H9 (cell line): ENCODE measurements around the gene FAM13A. TPM values are rescaled to one million over a fixed set of nuclear protein-coding genes. Genes with fewer than 3 reads are reported as not detected.

Experiments used
- DNase-seq: peaks from one replicate; pipeline ENCODE4 v3.0.0-alpha.2; 2017
- H2AFZ ChIP-seq: one replicate; pipeline ENCODE4 v1.6.1; 2013; ENCODE audit warnings: mild to moderate bottlenecking, low read length, control low read depth, moderate library complexity
- H2AK5ac ChIP-seq: 2 replicates; pipeline ENCODE4 v1.6.1; 2013; ENCODE audit warnings: low read length, control low read depth, mixed read lengths; ENCODE audit not compliant: insufficient read length
- H2BK120ac ChIP-seq: one replicate; pipeline ENCODE4 v1.6.1; 2013; ENCODE audit warnings: low read depth, mild to moderate bottlenecking, low read length, control low read depth, inconsistent platforms; ENCODE audit not compliant: poor library complexity, severe bottlenecking
- H2BK12ac ChIP-seq: 2 replicates; pipeline ENCODE4 v1.6.1; 2013; ENCODE audit warnings: low read length, control low read depth, mixed read lengths, low read depth; ENCODE audit not compliant: insufficient read length
- H2BK15ac ChIP-seq: 2 replicates; pipeline ENCODE4 v1.6.1; 2013; ENCODE audit warnings: low read depth, low read length, control low read depth
- H2BK20ac ChIP-seq: one replicate; pipeline ENCODE4 v1.6.1; 2013; ENCODE audit warnings: low read depth, mild to moderate bottlenecking, low read length, control low read depth, inconsistent platforms; ENCODE audit not compliant: poor library complexity, severe bottlenecking
- H2BK5ac ChIP-seq: 2 replicates; pipeline ENCODE4 v1.6.1; 2013; ENCODE audit warnings: low read length, control low read depth, mixed read lengths; ENCODE audit not compliant: insufficient read length
- H3K14ac ChIP-seq: 2 replicates; pipeline ENCODE4 v1.6.1; 2013; ENCODE audit warnings: low read length, control low read depth; ENCODE audit not compliant: insufficient read depth
- H3K18ac ChIP-seq: 2 replicates; pipeline ENCODE4 v1.6.1; 2013; ENCODE audit warnings: low read depth, mild to moderate bottlenecking, mixed read lengths, low read length, control low read depth; ENCODE audit not compliant: insufficient read length
- H3K23ac ChIP-seq: 2 replicates; pipeline ENCODE4 v1.6.1; 2013; ENCODE audit warnings: low read length, control low read depth, mixed read lengths, low read depth; ENCODE audit not compliant: insufficient read length
- H3K23me2 ChIP-seq: 2 replicates; pipeline ENCODE4 v1.6.1; 2013; ENCODE audit warnings: low read depth, mild to moderate bottlenecking, mixed read lengths, low read length, control low read depth; ENCODE audit not compliant: insufficient read length, poor library complexity, severe bottlenecking
- H3K27ac ChIP-seq: 2 replicates; pipeline ENCODE4 v1.5.1; 2013; ENCODE audit warnings: low read length, control low read depth, mixed read lengths, low read depth; ENCODE audit not compliant: insufficient read length
- H3K27me3 ChIP-seq: 2 replicates; pipeline ENCODE4 v1.6.1; 2013; ENCODE audit warnings: low read length, control low read depth, inconsistent platforms; ENCODE audit not compliant: insufficient read depth
- H3K4ac ChIP-seq: 2 replicates; pipeline ENCODE4 v1.6.1; 2013; ENCODE audit warnings: low read depth, mild to moderate bottlenecking, control low read depth, inconsistent platforms, low read length, moderate library complexity
- H3K4me1 ChIP-seq: 2 replicates; pipeline ENCODE4 v1.6.1; 2013; ENCODE audit warnings: low read length, control low read depth, inconsistent platforms; ENCODE audit not compliant: insufficient read depth
- H3K4me2 ChIP-seq: 2 replicates; pipeline ENCODE4 v1.6.1; 2013; ENCODE audit warnings: low read length, control low read depth, mixed read lengths; ENCODE audit not compliant: insufficient read length, insufficient read depth
- H3K56ac ChIP-seq: 2 replicates; pipeline ENCODE4 v1.6.1; 2013; ENCODE audit warnings: low read depth, mild to moderate bottlenecking, mixed read lengths, low read length, control low read depth; ENCODE audit not compliant: insufficient read length
- H3K79me1 ChIP-seq: 2 replicates; pipeline ENCODE4 v1.6.1; 2013; ENCODE audit warnings: low read depth, mild to moderate bottlenecking, moderate library complexity, low read length, control low read depth, inconsistent platforms; ENCODE audit not compliant: insufficient read depth, poor library complexity, severe bottlenecking
- H3K79me2 ChIP-seq: 2 replicates; pipeline ENCODE4 v1.6.1; 2013; ENCODE audit warnings: low read length, control low read depth, inconsistent platforms; ENCODE audit not compliant: insufficient read depth
- H3K9ac ChIP-seq: 2 replicates; pipeline ENCODE4 v1.6.1; 2013; ENCODE audit warnings: low read length, control low read depth, mixed read lengths; ENCODE audit not compliant: insufficient read length; ENCODE audit errors: extremely low read depth
- H3K9me3 ChIP-seq: one replicate; pipeline ENCODE4 v1.6.1; 2013; ENCODE audit warnings: low read depth, low read length, inconsistent platforms; ENCODE audit not compliant: control insufficient read depth
- H3T11ph ChIP-seq: one replicate; pipeline ENCODE4 v1.6.1; 2013; ENCODE audit warnings: mild to moderate bottlenecking, low read length, control low read depth, inconsistent platforms
- H4K20me1 ChIP-seq: one replicate; pipeline ENCODE4 v1.6.1; 2013; ENCODE audit not compliant: control insufficient read depth, insufficient read length, insufficient read depth
- H4K5ac ChIP-seq: 2 replicates; pipeline ENCODE4 v1.6.1; 2013; ENCODE audit warnings: low read depth, mild to moderate bottlenecking, mixed read lengths, low read length, control low read depth; ENCODE audit not compliant: insufficient read length
- H4K8ac ChIP-seq: replicated peaks from 2 replicates; pipeline ENCODE4 v1.6.1; 2013; ENCODE audit warnings: low read length, control low read depth, mixed read lengths, low read depth; ENCODE audit not compliant: insufficient read length
- H4K91ac ChIP-seq: 2 replicates; pipeline ENCODE4 v1.6.1; 2013; ENCODE audit warnings: low read depth, mild to moderate bottlenecking, moderate library complexity, mixed read lengths, low read length, control low read depth; ENCODE audit not compliant: insufficient read length
- H3K27ac Mint-ChIP-seq, 3 experiments: 2 replicates in 2 of 3; 3 replicates in 1 of 3; pipeline ENCODE4 v1.8.0; 2020 to 2021; ENCODE audit warnings: mixed read lengths in 3 of 3, mild to moderate bottlenecking in 1 of 3, moderate library complexity in 1 of 3
- H3K27me3 Mint-ChIP-seq: 2 replicates; pipeline ENCODE4 v1.8.0; 2021; ENCODE audit warnings: low read depth, mild to moderate bottlenecking, moderate library complexity, mixed read lengths
- H3K36me3 Mint-ChIP-seq, 3 experiments: 2 replicates in 2 of 3; 3 replicates in 1 of 3; pipeline ENCODE4 v1.8.0; 2020 to 2021; ENCODE audit warnings: low read depth in 3 of 3, mixed read lengths in 3 of 3; ENCODE audit not compliant: insufficient read depth in 1 of 3
- H3K4me1 Mint-ChIP-seq, 2 experiments: 2 replicates each; pipeline ENCODE4 v1.8.0; 2020; ENCODE audit warnings: mixed read lengths in 2 of 2
- H3K4me3 Mint-ChIP-seq, 2 experiments: 2 replicates in 1 of 2; 3 replicates in 1 of 2; pipeline ENCODE4 v1.8.0; 2020 to 2021; ENCODE audit warnings: mild to moderate bottlenecking in 2 of 2, mixed read lengths in 2 of 2, moderate library complexity in 1 of 2
- H3K9me3 Mint-ChIP-seq, 2 experiments: 2 replicates in 1 of 2; 3 replicates in 1 of 2; pipeline ENCODE4 v1.8.0; 2020; ENCODE audit warnings: mild to moderate bottlenecking in 2 of 2, mixed read lengths in 2 of 2, moderate library complexity in 1 of 2
- CTCF ChIP-seq: fragments of 200-600 bp; sonication (generic); conservative IDR thresholded peaks from 3 replicates; pipeline ENCODE4 v1.8.0; 2021; ENCODE audit warnings: antibody characterized with exemption, mild to moderate bottlenecking
- WGBS: extraction: QIAGEN DNeasy Blood & Tissue Kit; methylation state at CpG from one replicate; pipeline ENCODE4 v1.1.7; 2013; ENCODE audit warnings: missing lambda C conversion rate, low lambda C conversion rate, mixed read lengths; ENCODE audit not compliant: insufficient read length; ENCODE audit errors: extremely low coverage; 5-methylcytosine and 5-hydroxymethylcytosine counted together
- total RNA-seq: library from RNA; stranded (reverse); gene quantifications from 2 replicates; pipeline ENCODE4 v1.2.1, GENCODE V29; 2021

The FAM13A gene
- total RNA-seq, 1 experiment from 2014 or later = 12.7 TPM

DNA sequence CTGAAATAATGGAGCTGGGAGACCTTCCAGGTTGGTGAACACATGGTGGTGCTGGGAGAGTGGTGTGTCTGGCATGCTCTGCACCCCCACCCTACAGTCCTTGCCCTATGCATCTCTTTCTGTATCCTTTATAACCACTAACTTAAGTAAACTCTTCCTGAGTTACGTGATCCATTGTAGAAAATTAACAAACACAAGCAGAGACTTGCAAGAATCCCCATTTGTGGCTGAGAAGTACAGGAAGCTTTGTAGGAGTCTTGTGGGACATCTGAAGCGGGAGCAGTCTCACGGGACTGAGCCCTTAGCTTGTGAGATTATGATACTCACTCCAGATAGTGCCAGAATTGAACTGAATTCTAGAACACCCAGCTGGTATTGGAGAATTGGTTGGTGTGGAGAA lies 14.3 kb upstream of the FAM13A start:
- Histone ChIP-seq H3K4me1 (no peaks in the 10 kb centered on the region), H3K56ac (no peak overlapping the region), H3K27me3 (no peaks in the 10 kb centered on the region), H4K8ac (no peak overlapping the region), H3K4me2 (no peak overlapping the region), H4K5ac (no peak overlapping the region), H3K27ac (no peak overlapping the region), H3K4ac (no peak overlapping the region), H2AFZ (no peak overlapping the region), H3K18ac (no peak overlapping the region), H4K91ac (no peak overlapping the region), H2AK5ac (no peak overlapping the region), H3K9ac (no peak overlapping the region), H2BK120ac (no peak overlapping the region), H3K9me3 (no peaks in the 10 kb centered on the region), H3K23ac (no peak overlapping the region), H3K79me1 (no peaks in the 10 kb centered on the region), H2BK15ac (no peak overlapping the region), H2BK5ac (no peak overlapping the region), H2BK20ac (no peak overlapping the region), H3K79me2 (no peaks in the 10 kb centered on the region), H3T11ph (no peak overlapping the region), H3K14ac (no peak overlapping the region), H3K23me2 (no peaks in the 10 kb centered on the region), H2BK12ac (no peak overlapping the region), H4K20me1 (no peaks in the 10 kb centered on the region)
- no peak overlapping the region for H3K4me3 Mint-ChIP-seq
- H3K27me3 Mint-ChIP-seq = peaks cover 2% of the 10 kb centered on the region; the same call in 1 of the 2 replicates
- no CpG with 5 or more reads among the region's 3 CpGs for WGBS
- no peaks in the 10 kb centered on the region for H3K4me1 Mint-ChIP-seq
- peaks cover 0 to 5% (median 2%) of the 10 kb centered on the region in 3 experiments; a peak in 4 of 7 replicates for H3K36me3 Mint-ChIP-seq
- no peak for TF ChIP-seq CTCF
- no peak for DNase-seq
- H3K9me3 Mint-ChIP-seq = peaks cover under 1 to 5% of the 10 kb centered on the region in 2 experiments; a peak in 4 of 5 replicates
- no peak overlapping the region for H3K27ac Mint-ChIP-seq
